GM12878 (cell line): ENCODE results near the gene MMD. TPM values are rescaled to one million over a fixed set of nuclear protein-coding genes. Genes with fewer than 3 reads are reported as not detected.

Experiments used
- ATAC-seq: fragments of 200-7000 bp; cut with Tn5 transposase; 3 replicates; pipeline ENCODE4 v1.9.1; 2020; ENCODE audit warnings: mild to moderate bottlenecking, moderate library complexity
- BruUV-seq: library from RNA; stranded (reverse); fragments of 400-500 nt; replicated peaks from 2 replicates; lab custom pipeline; 2021; lab: Mats Ljungman, UMichigan
- CTCF ChIA-PET: fragments of 300-600 bp; sonication (Branson Sonifier 250); formaldehyde crosslinking; extraction: SDS; loops from one replicate; lab custom pipeline; 2021; ENCODE audit warnings: inconsistent platforms; lab: Yijun Ruan, JAX
- POLR2A ChIA-PET: fragments of 350-600 bp; formaldehyde crosslinking; extraction: SDS; loops from one replicate; lab custom pipeline; 2021; ENCODE audit warnings: inconsistent platforms; lab: Charles Lee
- RAD21 ChIA-PET: fragments of 300-600 bp; sonication (Branson Sonifier 250); formaldehyde crosslinking; loops from one replicate; lab custom pipeline; 2023; ENCODE audit warnings: antibody characterized with exemption; ENCODE audit not compliant: unreplicated experiment; lab: Charles Lee
- SMC1A ChIA-PET: fragments of 300-600 bp; sonication (Branson Sonifier 250); formaldehyde crosslinking; loops from one replicate; lab custom pipeline; 2023; ENCODE audit not compliant: unreplicated experiment, uncharacterized antibody; lab: Charles Lee
- DNase-seq: peaks from one replicate; pipeline ENCODE4 v3.0.0-alpha.2; 2011; ENCODE audit warnings: low read depth, low spot score
- FAIRE-seq: peaks from 3 replicates; lab custom pipeline; 2011; peaks lifted over from hg19 to GRCh38; lab: Jason Lieb, UNC
- H2AFZ ChIP-seq: 2 replicates; pipeline ENCODE4 v1.6.0; 2011; ENCODE audit warnings: low read depth, low read length, control low read depth; ENCODE audit not compliant: control insufficient read depth
- H3K27ac ChIP-seq: 2 replicates; pipeline ENCODE4 v1.5.1; 2011; ENCODE audit warnings: control low read depth; ENCODE audit not compliant: control insufficient read depth, insufficient read depth
- H3K27me3 ChIP-seq, 2 experiments: replicated peaks in 1 of 2; 2 replicates each; pipeline versions ENCODE4 v1.6.0 to v1.6.1; 2011; ENCODE audit warnings: low read length in 1 of 2; ENCODE audit not compliant: control insufficient read depth in 2 of 2, insufficient read depth in 2 of 2
- H3K36me3 ChIP-seq, 2 experiments: 2 replicates each; pipeline ENCODE4 v1.5.1; 2011; ENCODE audit warnings: low read length in 1 of 2; ENCODE audit not compliant: control insufficient read depth in 2 of 2, insufficient read depth in 2 of 2
- H3K4me1 ChIP-seq: 2 replicates; pipeline ENCODE4 v1.6.1; 2011; ENCODE audit warnings: mild to moderate bottlenecking, low read length, moderate library complexity, mixed read lengths; ENCODE audit not compliant: control insufficient read depth, insufficient read depth
- H3K4me2 ChIP-seq: 2 replicates; pipeline ENCODE4 v1.6.0; 2011; ENCODE audit warnings: control low read depth; ENCODE audit not compliant: control insufficient read depth, insufficient read depth
- H3K4me3 ChIP-seq: fragments of 200-600 bp; sonication (generic); 2 replicates; pipeline ENCODE4 v1.5.1; 2016
- H3K79me2 ChIP-seq: 2 replicates; pipeline ENCODE4 v1.6.0; 2011; ENCODE audit warnings: low read length; ENCODE audit not compliant: control insufficient read depth, insufficient read depth
- H3K9ac ChIP-seq: 2 replicates; pipeline ENCODE4 v1.8.0; 2011; ENCODE audit warnings: low read length, control low read depth, mixed read lengths; ENCODE audit not compliant: control insufficient read depth, insufficient read depth
- H3K9me3 ChIP-seq: replicated peaks from 3 replicates; pipeline ENCODE4 v1.5.1; 2011; ENCODE audit warnings: mild to moderate bottlenecking, low read length; ENCODE audit not compliant: control insufficient read depth, insufficient read depth
- H4K20me1 ChIP-seq: 2 replicates; pipeline ENCODE4 v1.6.0; 2011; ENCODE audit not compliant: control insufficient read depth, insufficient read depth
- DPF2 ChIP-seq: fragments of 450-650 bp; IDR thresholded peaks from 2 replicates; pipeline ENCODE4 v1.6.1; 2017; ENCODE audit warnings: mild to moderate bottlenecking
- EP300 ChIP-seq, 2 experiments: fragments of 150-350 bp in 1 of 2; IDR thresholded peaks; 2 replicates each; pipeline ENCODE4 v1.6.1; 2011 to 2012; ENCODE audit warnings: low read depth in 2 of 2, low read length in 2 of 2, borderline replicate concordance in 1 of 2, improper control_type of control experiment in 1 of 2, inconsistent platforms in 1 of 2; ENCODE audit not compliant: control insufficient read depth in 1 of 2
- IRF3 ChIP-seq: fragments of 450-650 bp; IDR thresholded peaks from 2 replicates; pipeline ENCODE4 v1.6.1; 2014; ENCODE audit warnings: mild to moderate bottlenecking
- RAD51 ChIP-seq: fragments of 450-650 bp; IDR thresholded peaks from 2 replicates; pipeline ENCODE4 v1.6.1; 2016; ENCODE audit warnings: moderate library complexity, mild to moderate bottlenecking, inconsistent platforms
- USF2 ChIP-seq: IDR thresholded peaks from 2 replicates; pipeline ENCODE4 v1.6.1; 2011; ENCODE audit warnings: low read depth, low read length, improper control_type of control experiment, borderline replicate concordance
- WGBS: methylation state at CpG from one replicate; pipeline ENCODE4 v1.1.6; 2016; ENCODE audit warnings: low lambda C conversion rate; ENCODE audit not compliant: insufficient replicate concordance, insufficient coverage; ENCODE audit errors: missing lambda C conversion rate; 5-methylcytosine and 5-hydroxymethylcytosine counted together
- in situ Hi-C: fragments of 300-500 bp; cut with MboI; formaldehyde crosslinking; loops from 9 replicates; pipeline ENCODE4 v1.14.3; 2018; ENCODE audit warnings: mixed read lengths
- intact Hi-C: fragments of 100-400 bp; cut with micrococcal nuclease; formaldehyde crosslinking; loops from one replicate; pipeline ENCODE4 v1.14.2; 2022; ENCODE audit not compliant: unreplicated experiment
- polyA plus RNA-seq, 11 experiments: library from polyadenylated mRNA; depleted of rRNA in 4 of 11; unstranded in 6 of 11; stranded (reverse) in 5 of 11; fragments of >200 nt; fragmentation: Nextera tagmentation in 4 of 11; fragmentation: Illumina TruSeq in 1 of 11; extraction: Ambion mirVana in 4 of 11; extraction: Trizol in 1 of 11; gene quantifications; 1 replicate in 1 of 11; 2 replicates in 10 of 11; pipeline versions ENCODE4 v1.2.1 to v1.2.3, GENCODE V29; 2011 to 2016; ENCODE audit warnings: inconsistent platforms in 2 of 11, missing spikeins in 2 of 11, low read depth in 1 of 11
- total RNA-seq, 4 experiments: library from RNA; depleted of rRNA in 3 of 4; stranded (reverse); fragments of >200 nt in 3 of 4; fragmentation: Illumina TruSeq in 1 of 4; extraction: Trizol in 1 of 4; gene quantifications; 2 replicates each; pipeline versions ENCODE4 v1.2.1 to v1.2.3, GENCODE V29; 2013 to 2021

Gene MMD
- total and polyA plus RNA-seq, 10 of the 15 experiments (the other 5 are each of a cell fraction or from before 2014, with no cell fraction given) = 8.0 to 46.7 (median 22.3) TPM

GRCh38 chr17:55451758-55452138 lies 30.1 kb upstream of the MMD start:
- FAIRE-seq (no peak), ATAC-seq (no peak), DNase-seq (no peak)
- 94% methylated on average over 2 of the region's 2 CpGs for WGBS
- no peak overlapping the region for H3K4me3 ChIP-seq
- no peaks in the 10 kb centered on the region for H4K20me1 ChIP-seq
- ChIA-PET RAD21 (interaction anchor here (0.7 to 1.1 kb wide), 2 partner anchors 33 to 36 kb away, joined by 3 read pairs; no protein-coding TSS in a partner anchor), CTCF (no interaction called here), SMC1A (interaction anchor here (0.9 to 1.6 kb wide), 4 partner anchors 9 to 35 kb away, joined by 3 to 4 read pairs (median 4); no protein-coding TSS in a partner anchor), POLR2A (interaction anchor here (0.5 to 1.2 kb wide), 4 partner anchors 9 to 45 kb away, joined by 3 to 4 read pairs (median 3); no protein-coding TSS in a partner anchor)
- H2AFZ ChIP-seq = no peak overlapping the region
- H3K36me3 ChIP-seq = no peaks in the 10 kb centered on the region
- no peaks in the 10 kb centered on the region for H3K27me3 ChIP-seq
- no peaks in the 10 kb centered on the region for H3K9me3 ChIP-seq
- H3K27ac ChIP-seq = no peak overlapping the region
- H3K4me1 ChIP-seq = peaks cover 3% of the 10 kb centered on the region; the same call in 1 of the 2 replicates
- H3K79me2 ChIP-seq = no peaks in the 10 kb centered on the region
- intact Hi-C loops = no loop called here
- no TSS peak for BruUV-seq
- H3K9ac ChIP-seq = no peak overlapping the region
- H3K4me2 ChIP-seq = no peak overlapping the region
- in situ Hi-C loops = no loop called here
- no peak for TF ChIP-seq RAD51
- TF ChIP-seq DPF2 = no peak
- no peak for TF ChIP-seq USF2
- TF ChIP-seq EP300 (IDR thresholded peaks at IDR 0.05; ENCODE audit: borderline replicate concordance in 1 of 2, control insufficient read depth in 1 of 2, low read depth in 2 of 2, low read length in 2 of 2) = no peak
- TF ChIP-seq IRF3 = no peak
